GM18873 (cell line): Measurements from ENCODE around the gene KCNT1.
"Not testable (repeated sequence)": the region's sequence is repeated elsewhere in the genome, so short reads cannot be mapped to it uniquely, and the experiment has no call there.

Source experiments
- ATAC-seq: cut with Tn5 transposase; IDR thresholded peaks from one replicate; pipeline ENCODE4 v1.9.1; 2021; ENCODE audit warnings: mild to moderate bottlenecking, moderate library complexity, moderate number of reproducible peaks; ENCODE audit not compliant: unreplicated experiment, low FRiP score

Gene KCNT1

GRCh38 chr9:135701959-135702721 lies at the start of gene KCNT1:
Gene KCNT1, plus strand, starts transcription at chr9:135702185. Its CDS starts 74 bp downstream, at chr9:135702259.
- ATAC-seq: no peak

- ATAC-seq: no peak
Observed at GRCh38 chr9:135655317-135655716, 46.7 kb upstream of the KCNT1 start.

GRCh38 chr9:135657416-135657815 lies 44.6 kb upstream of the KCNT1 start:
- no peak for ATAC-seq

- no peak for ATAC-seq
Observed at GRCh38 chr9:135659252-135659651, 42.7 kb upstream of the KCNT1 start.

- ATAC-seq: no peak
Observed at GRCh38 chr9:135660407-135660806, 41.6 kb upstream of the KCNT1 start.

- ATAC-seq: no peak
Observed at GRCh38 chr9:135661816-135662560, 40.0 kb upstream of the KCNT1 start.

- no peak for ATAC-seq
Observed at GRCh38 chr9:135662758-135663450, 39.1 kb upstream of the KCNT1 start, which contains the start of gene LCN9. Gene LCN9, plus strand, starts transcription at chr9:135663309. Its CDS starts 13 bp downstream, at chr9:135663322.

- no peak for ATAC-seq
Observed at GRCh38 chr9:135663451-135663770, 38.6 kb upstream of the KCNT1 start.

GRCh38 chr9:135663857-135664256 lies 38.1 kb upstream of the KCNT1 start:
- ATAC-seq: no peak

GRCh38 chr9:135664266-135664665 lies 37.7 kb upstream of the KCNT1 start:
- ATAC-seq: no peak

GRCh38 chr9:135664801-135665794 lies 36.9 kb upstream of the KCNT1 start:
- no peak for ATAC-seq

GRCh38 chr9:135665795-135666189 lies 36.2 kb upstream of the KCNT1 start:
- no peak for ATAC-seq

GRCh38 chr9:135666534-135667462 lies 35.2 kb upstream of the KCNT1 start:
- ATAC-seq: no peak

- ATAC-seq: no peak
Observed at GRCh38 chr9:135667463-135668001, 34.5 kb upstream of the KCNT1 start.

GRCh38 chr9:135669018-135669417 lies 33.0 kb upstream of the KCNT1 start:
- ATAC-seq: not testable (repeated sequence)

- ATAC-seq: no peak
Observed at GRCh38 chr9:135669616-135670285, 32.2 kb upstream of the KCNT1 start.

- no peak for ATAC-seq
Observed at GRCh38 chr9:135670721-135671590, 31.0 kb upstream of the KCNT1 start.
